CD4-positive, alpha-beta T cell (primary cell): Measurements from ENCODE around the gene KDM4D. TPM values are rescaled to one million over a fixed set of nuclear protein-coding genes. Genes with fewer than 3 reads are reported as not detected.

Source experiments
- ATAC-seq: fragments of 200-7000 bp; cut with Tn5 transposase; one replicate; pipeline ENCODE4 v1.10.0; 2022; ENCODE audit warnings: mild to moderate bottlenecking; ENCODE audit not compliant: poor library complexity
- CTCF ChIA-PET: fragments of 350-600 bp; sonication (Branson Sonifier 250); formaldehyde crosslinking; loops from one replicate; lab custom pipeline; 2021; ENCODE audit warnings: antibody characterized with exemption, inconsistent platforms; lab: Charles Lee
- POLR2A ChIA-PET: fragments of 350-600 bp; sonication (Branson Sonifier 250); formaldehyde crosslinking; loops from one replicate; lab custom pipeline; 2021; ENCODE audit warnings: antibody characterized with exemption, inconsistent platforms; lab: Charles Lee
- DNase-seq, 14 experiments: peaks; one replicate each; pipeline ENCODE4 v3.0.0-alpha.2; 2013 to 2020; ENCODE audit warnings: mixed read lengths in 2 of 14
- H3K27ac ChIP-seq, 2 donors: one replicate each; pipeline versions ENCODE4 v1.5.1 to v1.7.0; 2013; ENCODE audit warnings: low read length in 2 of 2, low read depth in 1 of 2, mild to moderate bottlenecking in 1 of 2
- H3K27me3 ChIP-seq, 2 experiments: 1 replicate in 1 of 2; 2 replicates in 1 of 2; pipeline versions ENCODE4 v1.6.1 to v1.7.0; 2013; ENCODE audit warnings: low read length in 2 of 2, control low read depth in 1 of 2, mild to moderate bottlenecking in 1 of 2, moderate library complexity in 1 of 2; ENCODE audit not compliant: insufficient read depth in 2 of 2, control insufficient read depth in 1 of 2
- H3K36me3 ChIP-seq: one replicate; pipeline ENCODE4 v1.6.1; 2013; ENCODE audit warnings: low read length, control low read depth; ENCODE audit not compliant: insufficient read depth
- H3K4me1 ChIP-seq: one replicate; pipeline ENCODE4 v1.6.1; 2013; ENCODE audit warnings: low read length, control low read depth; ENCODE audit not compliant: insufficient read depth
- H3K4me3 ChIP-seq: one replicate; pipeline ENCODE4 v1.5.1; 2013; ENCODE audit warnings: mild to moderate bottlenecking, low read length, moderate library complexity
- H3K9me3 ChIP-seq, 2 experiments: 1 replicate in 1 of 2; 2 replicates in 1 of 2; pipeline versions ENCODE4 v1.6.1 to v1.7.0; 2013; ENCODE audit warnings: low read length in 2 of 2, mild to moderate bottlenecking in 2 of 2, control low read depth in 1 of 2, moderate library complexity in 1 of 2; ENCODE audit not compliant: control insufficient read depth in 1 of 2, insufficient read depth in 1 of 2
- H3K27ac Mint-ChIP-seq: one replicate; pipeline ENCODE4 v1.8.0; 2020; ENCODE audit warnings: mixed read lengths
- H3K27me3 Mint-ChIP-seq: one replicate; pipeline ENCODE4 v1.8.0; 2021; ENCODE audit warnings: mixed read lengths
- H3K36me3 Mint-ChIP-seq: one replicate; pipeline ENCODE4 v1.8.0; 2021; ENCODE audit warnings: low read depth, mixed read lengths
- H3K4me1 Mint-ChIP-seq: one replicate; pipeline ENCODE4 v1.8.0; 2021; ENCODE audit warnings: low read depth, mixed read lengths
- H3K4me3 Mint-ChIP-seq: one replicate; pipeline ENCODE4 v1.8.0; 2020; ENCODE audit warnings: mild to moderate bottlenecking, mixed read lengths
- H3K9me3 Mint-ChIP-seq: one replicate; pipeline ENCODE4 v1.8.0; 2020; ENCODE audit warnings: mixed read lengths
- intact Hi-C, 2 experiments: fragments of 100-400 bp; cut with DNase I in 1 of 2; cut with micrococcal nuclease in 1 of 2; formaldehyde crosslinking; loops; one replicate each; pipeline versions ENCODE4 v1.15.1 to v1.9.0; 2023 to 2025; cut with DNase I, micrococcal nuclease
- total RNA-seq, 174 experiments: library from RNA in 2 of 174; stranded (reverse) in 2 of 174; gene quantifications; one replicate each; pipeline ENCODE4 v1.2.3 and lab custom pipeline; 2021 to 2026
- TF ChIP-seq, protein P1 (sequence below): fragments of 200-600 bp; IDR thresholded peaks from one replicate; pipeline ENCODE4 v1.8.0; 2022; ENCODE audit warnings: antibody characterized with exemption, mild to moderate bottlenecking

KDM4D gene
- total RNA-seq, 2 experiments from 2014 or later, result 0.16 to 0.22 TPM

DNA sequence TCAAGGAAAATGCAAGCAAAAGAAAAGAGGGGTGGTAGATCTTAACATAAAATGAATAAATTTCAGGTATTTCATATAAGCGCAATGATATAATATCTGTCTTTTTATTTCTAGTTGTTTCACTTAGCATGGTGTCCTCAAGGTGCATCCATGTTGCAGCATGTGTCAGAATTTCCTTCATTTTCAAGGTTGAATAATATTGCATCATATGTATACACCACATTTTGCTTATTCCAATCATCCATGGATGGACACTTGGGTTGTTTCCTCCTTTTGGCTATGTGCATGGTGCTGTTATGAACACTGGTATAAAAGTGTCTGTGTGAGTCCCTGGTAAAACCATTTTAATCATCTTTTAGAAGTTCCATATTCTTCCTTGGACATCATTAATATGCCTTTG, 68.7 kb downstream of the KDM4D start:
- Histone ChIP-seq H3K27ac (no peak overlapping the region), H3K4me1 (no peaks in the 10 kb centered on the region), H3K9me3 (no peaks in the 10 kb centered on the region), H3K4me3 (no peak overlapping the region), H3K27me3 (peaks cover 4 to 9% of the 10 kb centered on the region in 2 experiments), H3K36me3 (no peaks in the 10 kb centered on the region)
- Mint-ChIP-seq H3K27me3 (peaks cover 62% of the 10 kb centered on the region), H3K9me3 (no peaks in the 10 kb centered on the region), H3K4me1 (no peaks in the 10 kb centered on the region), H3K36me3 (no peaks in the 10 kb centered on the region), H3K4me3 (no peak overlapping the region), H3K27ac (no peak overlapping the region)
- no peak for DNase-seq
- no peak for ATAC-seq
- CTCF ChIA-PET, result no interaction called here
- TF ChIP-seq, protein P1, sequence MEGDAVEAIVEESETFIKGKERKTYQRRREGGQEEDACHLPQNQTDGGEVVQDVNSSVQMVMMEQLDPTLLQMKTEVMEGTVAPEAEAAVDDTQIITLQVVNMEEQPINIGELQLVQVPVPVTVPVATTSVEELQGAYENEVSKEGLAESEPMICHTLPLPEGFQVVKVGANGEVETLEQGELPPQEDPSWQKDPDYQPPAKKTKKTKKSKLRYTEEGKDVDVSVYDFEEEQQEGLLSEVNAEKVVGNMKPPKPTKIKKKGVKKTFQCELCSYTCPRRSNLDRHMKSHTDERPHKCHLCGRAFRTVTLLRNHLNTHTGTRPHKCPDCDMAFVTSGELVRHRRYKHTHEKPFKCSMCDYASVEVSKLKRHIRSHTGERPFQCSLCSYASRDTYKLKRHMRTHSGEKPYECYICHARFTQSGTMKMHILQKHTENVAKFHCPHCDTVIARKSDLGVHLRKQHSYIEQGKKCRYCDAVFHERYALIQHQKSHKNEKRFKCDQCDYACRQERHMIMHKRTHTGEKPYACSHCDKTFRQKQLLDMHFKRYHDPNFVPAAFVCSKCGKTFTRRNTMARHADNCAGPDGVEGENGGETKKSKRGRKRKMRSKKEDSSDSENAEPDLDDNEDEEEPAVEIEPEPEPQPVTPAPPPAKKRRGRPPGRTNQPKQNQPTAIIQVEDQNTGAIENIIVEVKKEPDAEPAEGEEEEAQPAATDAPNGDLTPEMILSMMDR, result no peak
- intact Hi-C loops, result no loop called here
- POLR2A ChIA-PET, result no interaction called here

DNA sequence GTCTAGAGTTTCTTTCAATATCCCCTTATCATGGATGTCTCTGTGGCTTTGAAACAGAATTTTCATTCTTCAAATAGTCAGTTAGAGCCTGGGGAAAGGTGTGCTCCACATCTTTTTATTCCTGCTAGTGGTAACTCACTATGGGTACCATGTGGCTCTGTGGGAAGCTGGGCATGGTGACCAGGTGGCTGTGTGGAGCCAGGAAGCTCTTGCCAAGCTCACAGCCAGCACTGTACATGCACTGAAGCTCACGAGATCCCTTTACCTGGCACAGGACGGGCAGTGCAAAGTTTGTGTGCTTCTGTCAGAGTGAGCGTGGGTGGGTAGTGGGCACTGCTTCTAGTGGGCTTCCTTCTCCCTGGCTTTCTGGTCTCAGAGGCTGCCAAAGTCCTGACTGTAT, 69.4 kb downstream of the KDM4D start:
- Mint-ChIP-seq H3K9me3 (no peaks in the 10 kb centered on the region), H3K4me3 (no peak overlapping the region), H3K27ac (no peak overlapping the region), H3K27me3 (peaks cover 64% of the 10 kb centered on the region), H3K36me3 (no peaks in the 10 kb centered on the region), H3K4me1 (no peaks in the 10 kb centered on the region)
- intact Hi-C loops, result no loop called here
- CTCF ChIA-PET, result no interaction called here
- H3K4me3 ChIP-seq, result no peak overlapping the region
- POLR2A ChIA-PET, result no interaction called here
- H3K9me3 ChIP-seq, result no peaks in the 10 kb centered on the region
- no peak for ATAC-seq
- DNase-seq, result no peak
- H3K4me1 ChIP-seq, result no peaks in the 10 kb centered on the region
- H3K27ac ChIP-seq, result no peak overlapping the region
- H3K27me3 ChIP-seq, result peaks cover 4 to 9% of the 10 kb centered on the region in 2 experiments
- TF ChIP-seq, protein P1, result no peak
- H3K36me3 ChIP-seq, result no peaks in the 10 kb centered on the region

DNA sequence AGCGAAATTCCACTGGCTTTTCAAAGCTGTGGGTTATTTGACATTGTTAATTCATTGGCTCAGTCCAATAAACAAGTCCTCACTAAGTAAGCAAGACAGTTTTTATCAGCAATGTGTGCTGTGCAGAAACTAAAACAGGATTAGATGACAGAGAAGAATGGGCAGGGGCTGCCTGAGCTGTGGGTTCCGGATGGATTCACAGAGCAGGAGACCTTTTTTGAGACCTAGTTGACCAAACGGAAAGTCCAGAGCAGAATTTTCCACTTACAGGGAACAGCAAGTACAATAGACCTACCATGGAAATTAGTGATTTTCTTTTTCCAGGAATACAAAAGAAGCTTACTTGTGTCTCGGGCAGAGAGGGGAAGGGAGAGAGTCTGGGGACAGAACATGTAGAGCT, 70.5 kb downstream of the KDM4D start:
- Mint-ChIP-seq H3K27ac (no peak overlapping the region), H3K4me3 (no peak overlapping the region), H3K9me3 (no peaks in the 10 kb centered on the region), H3K27me3 (peaks cover 63% of the 10 kb centered on the region), H3K36me3 (no peaks in the 10 kb centered on the region), H3K4me1 (no peaks in the 10 kb centered on the region)
- no peaks in the 10 kb centered on the region for H3K4me1 ChIP-seq
- no peak for ATAC-seq
- H3K9me3 ChIP-seq, result no peaks in the 10 kb centered on the region
- no peaks in the 10 kb centered on the region for H3K36me3 ChIP-seq
- H3K4me3 ChIP-seq, result no peak overlapping the region
- TF ChIP-seq, protein P1, result no peak
- no peak overlapping the region for H3K27ac ChIP-seq
- ChIA-PET CTCF (interaction anchor here (1.1 kb wide), 1 partner anchor 14 kb away, joined by 3 read pairs; no protein-coding TSS in a partner anchor), POLR2A (no interaction called here)
- H3K27me3 ChIP-seq, result peaks cover 9% of the 10 kb centered on the region in 2 experiments
- intact Hi-C loops, result no loop called here
- no peak for DNase-seq
